Retina (tissue), 1 donor: ENCODE measurements around the gene PAK1.
"Not testable (repeated sequence)": the region's sequence is repeated elsewhere in the genome, so short reads cannot be mapped to it uniquely, and the experiment has no call there.

ENCODE experiments used
- DNase-seq: peaks from one replicate; pipeline ENCODE4 v3.0.0-alpha.2; 2016

The PAK1 gene

DNA sequence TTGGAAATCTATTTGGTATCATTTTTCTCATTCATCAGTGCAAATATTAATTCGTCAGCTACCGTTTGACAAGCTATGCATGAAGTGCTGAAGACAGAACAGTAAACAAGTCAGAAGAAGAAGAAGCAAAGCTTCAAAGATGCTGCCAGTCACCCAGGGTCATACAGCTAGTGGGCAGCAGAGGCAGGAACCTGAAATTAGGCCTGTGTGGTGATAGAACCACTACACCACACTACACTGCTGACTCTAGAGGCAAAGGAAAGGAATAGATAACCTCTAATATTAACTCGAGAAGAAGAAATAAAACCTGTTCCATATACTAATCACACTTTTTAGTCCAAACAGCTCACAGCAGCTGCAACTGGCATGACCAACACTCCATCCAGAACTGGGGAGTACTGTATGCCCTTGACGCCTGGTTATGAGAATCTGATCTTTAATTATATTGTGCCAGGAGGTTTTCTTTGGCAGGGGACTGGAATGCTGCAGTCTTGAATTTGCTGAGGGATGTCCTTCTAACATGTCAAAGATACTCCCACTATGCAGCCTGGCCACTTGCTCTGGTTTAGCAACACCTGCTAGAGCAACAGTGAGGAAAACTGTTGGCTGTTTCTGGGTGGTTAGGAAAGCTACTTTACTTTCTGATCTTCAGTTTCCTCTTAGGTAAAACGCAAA is 73.0 kb downstream of the PAK1 start:
- DNase-seq: no peak

DNA sequence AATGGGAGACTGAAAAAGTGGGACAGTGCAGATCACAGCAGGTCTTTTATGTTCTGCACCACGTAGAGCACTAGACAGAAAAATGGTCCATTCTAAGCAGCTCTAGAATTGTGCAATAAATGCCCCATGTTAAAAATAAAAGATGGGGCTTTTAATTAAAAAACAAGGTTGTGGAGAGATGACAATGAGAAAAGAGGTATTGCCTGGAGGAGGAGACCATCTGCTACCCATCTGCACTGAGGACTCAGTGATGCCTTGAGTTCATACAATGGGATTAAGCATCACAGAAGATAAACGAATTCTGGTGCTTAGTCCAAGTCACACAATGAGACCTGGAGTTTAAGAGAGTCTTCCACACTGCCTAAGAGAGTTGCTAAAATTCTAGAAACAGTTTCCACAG is 73.6 kb downstream of the PAK1 start:
- DNase-seq: no peak

DNA sequence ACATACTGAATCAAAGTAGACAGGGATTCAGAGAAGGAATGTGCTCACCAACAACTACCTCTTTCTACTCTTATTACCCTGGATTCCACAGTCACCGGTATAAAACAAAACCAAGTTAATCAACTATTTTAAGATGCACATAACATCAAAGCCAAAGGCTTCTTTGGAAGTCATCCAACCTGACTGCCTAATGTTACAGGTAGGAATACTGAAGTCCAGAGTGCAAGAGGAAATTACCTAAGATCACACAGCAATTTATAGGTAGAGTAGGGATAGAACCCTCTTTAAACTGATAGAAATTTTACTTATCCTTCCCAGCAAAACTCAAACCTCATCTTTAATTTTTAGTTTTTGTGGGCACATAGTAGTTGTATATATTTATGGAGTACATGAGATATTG is 76.3 kb downstream of the PAK1 start:
- DNase-seq: no peak

DNA sequence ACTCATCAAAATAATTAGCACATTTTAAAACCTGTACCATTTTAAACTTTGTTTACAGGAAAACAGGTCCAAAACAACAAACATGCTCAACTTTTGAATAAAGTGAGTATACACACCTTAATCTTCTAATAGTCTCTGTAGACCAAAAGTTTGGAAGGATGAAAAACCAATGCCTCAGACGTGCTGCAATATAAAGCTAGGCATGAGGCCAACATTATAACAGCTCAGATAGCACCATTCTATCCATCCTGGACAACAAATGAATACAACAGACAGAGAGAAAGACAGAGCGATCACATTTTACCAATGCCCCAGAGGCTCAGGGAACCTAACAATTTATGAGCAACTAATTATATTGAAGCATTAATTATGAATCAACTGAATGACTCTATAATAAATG is 77.0 kb downstream of the PAK1 start:
- DNase-seq: no peak

DNA sequence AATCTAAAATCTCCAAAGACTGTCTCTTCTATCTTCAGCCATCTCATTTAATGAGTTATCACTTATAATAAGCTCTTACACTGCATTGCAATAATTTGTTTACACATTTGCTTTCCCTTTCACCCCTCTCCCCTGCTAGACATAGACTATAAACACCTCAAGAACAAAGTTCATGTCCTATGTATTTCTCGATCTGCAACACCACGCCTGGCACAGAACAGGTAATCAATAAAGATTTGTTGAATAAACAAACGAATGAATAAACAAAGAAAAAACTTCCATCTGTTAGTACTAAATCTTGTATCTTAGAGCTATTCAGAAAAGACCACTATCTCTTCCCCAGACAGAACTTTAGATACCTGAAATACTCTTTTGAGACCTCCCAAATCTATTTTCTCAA is 77.6 kb downstream of the PAK1 start:
- no peak for DNase-seq

DNA sequence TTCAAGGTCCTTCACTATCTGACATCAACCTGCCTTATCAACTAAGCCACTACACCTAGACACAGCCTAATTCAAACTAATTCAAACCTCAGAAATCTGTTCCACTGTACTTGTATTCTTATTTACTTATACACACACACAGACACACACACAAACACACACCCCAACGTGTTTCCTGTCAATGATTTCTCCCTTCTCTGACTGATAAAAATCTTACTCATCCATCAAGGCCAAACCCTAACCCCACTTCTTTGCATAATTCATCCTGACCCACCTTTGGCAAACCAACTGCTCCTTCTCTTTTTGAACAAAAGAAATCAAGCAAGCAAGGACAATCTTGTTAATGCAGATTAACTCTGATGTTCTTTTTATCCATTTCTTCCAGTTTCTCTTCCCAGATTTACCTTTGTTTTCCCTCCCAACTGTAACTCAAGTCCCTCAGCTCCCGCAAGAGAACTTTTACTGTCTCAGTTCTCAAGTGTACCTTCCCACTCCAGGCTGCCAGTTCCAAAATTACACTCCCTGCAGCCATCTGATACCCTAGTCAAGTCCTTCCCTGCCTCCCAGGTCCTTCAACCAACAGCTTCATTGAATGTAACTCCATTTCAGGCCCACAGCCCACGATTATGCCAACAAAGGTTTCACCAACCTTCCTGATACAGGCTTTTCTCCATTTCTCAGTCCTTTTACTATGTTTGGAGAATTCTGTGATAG is 78.3 kb downstream of the PAK1 start:
- DNase-seq: no peak

DNA sequence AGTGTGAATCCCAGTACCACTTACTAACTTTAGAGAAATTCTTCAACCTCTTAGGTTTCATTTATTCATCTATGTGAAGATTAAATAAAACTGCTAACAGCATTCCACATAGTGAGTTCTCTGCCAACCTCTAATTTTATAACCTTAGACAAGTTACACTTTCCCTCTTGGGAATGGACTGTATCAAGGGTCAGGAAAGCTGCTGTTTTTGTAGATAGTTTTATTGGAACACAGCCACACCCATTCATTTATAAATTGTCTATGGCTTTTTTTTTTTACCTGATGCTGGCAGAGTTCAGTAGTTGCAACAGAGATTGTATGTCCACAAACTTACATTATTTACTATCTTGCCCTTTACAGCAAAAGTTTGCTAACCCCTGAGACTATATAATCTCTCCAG is 81.1 kb downstream of the PAK1 start:
- no peak for DNase-seq

DNA sequence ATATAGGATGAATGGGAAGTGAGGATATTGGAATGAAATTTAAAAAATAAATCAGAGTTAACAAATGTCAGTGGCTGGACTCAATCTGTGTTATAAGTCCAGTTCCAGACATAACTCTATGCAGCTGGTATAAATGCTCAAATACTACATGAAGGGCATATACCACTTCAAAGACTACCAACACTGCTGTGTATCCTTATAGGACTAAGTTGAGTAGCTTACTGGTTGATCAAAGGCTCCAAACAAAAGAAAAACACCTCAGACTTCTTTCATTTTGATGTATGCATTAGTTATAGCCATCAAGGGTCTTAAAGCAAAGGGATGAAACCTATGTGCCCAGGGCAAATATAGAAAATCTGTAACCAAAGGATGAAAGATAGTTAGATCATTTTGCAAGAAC is 86.2 kb downstream of the PAK1 start:
- DNase-seq: no peak

DNA sequence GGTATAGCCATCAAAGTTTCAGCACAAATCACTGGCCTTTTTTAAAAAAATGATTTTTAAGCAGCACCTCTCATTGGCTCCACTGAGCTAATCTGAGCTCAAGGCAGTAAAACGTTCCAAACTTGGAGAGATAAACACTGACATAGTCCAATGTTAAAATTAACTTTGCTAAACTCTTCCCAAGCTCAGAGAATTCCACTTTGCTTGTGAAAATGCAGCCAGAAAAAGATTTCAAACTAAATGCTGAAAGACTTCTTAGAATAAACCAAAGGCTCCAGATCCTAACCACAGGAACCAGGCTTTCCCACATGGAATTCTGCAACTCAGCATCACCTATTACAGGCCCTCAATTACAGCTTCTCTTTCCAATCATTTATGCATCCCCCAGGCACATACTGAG is 87.7 kb downstream of the PAK1 start:
- DNase-seq: no peak

DNA sequence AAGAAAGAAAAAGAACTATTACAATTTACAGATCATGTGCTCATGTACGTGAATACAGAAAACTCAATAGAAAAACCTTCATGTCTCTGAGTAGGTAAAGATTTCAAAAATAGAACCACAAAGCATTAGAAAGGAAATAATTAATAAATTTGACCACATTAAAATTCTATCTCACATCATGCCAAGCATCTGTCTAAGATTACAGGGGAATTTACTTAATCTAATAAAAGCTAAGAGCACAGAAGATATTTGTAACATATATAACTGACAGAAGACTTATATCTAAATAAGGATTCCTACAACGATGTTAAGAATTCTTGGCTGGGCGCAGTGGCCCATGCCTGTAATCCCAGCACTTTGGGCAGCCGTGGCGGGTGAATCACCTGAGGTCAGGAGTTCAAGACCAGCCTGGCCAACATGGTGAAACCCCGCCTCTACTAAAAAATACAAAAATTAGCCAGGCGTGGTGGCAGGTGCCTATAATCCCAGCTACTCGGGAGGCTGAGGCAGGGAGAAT is 88.6 kb downstream of the PAK1 start:
- DNase-seq: not testable (repeated sequence)

DNA sequence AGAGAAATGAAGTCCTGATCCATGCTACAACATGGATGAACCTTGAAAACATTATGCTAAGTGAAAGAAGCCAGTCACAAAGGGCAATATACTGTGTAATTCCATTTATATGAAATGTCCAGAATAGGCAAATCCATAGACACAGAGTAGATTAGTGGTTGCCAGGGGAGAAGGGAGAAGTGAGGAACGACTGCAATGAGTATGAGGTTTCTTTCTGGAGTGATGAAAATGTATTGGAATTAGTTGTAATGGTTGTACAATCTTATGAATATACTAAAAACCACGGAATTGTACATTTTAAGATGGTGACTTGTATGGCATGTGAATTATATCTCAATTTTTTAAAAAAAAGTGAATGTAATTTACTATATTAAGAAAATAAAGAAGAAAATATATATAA is 89.3 kb downstream of the PAK1 start:
- no peak for DNase-seq

DNA sequence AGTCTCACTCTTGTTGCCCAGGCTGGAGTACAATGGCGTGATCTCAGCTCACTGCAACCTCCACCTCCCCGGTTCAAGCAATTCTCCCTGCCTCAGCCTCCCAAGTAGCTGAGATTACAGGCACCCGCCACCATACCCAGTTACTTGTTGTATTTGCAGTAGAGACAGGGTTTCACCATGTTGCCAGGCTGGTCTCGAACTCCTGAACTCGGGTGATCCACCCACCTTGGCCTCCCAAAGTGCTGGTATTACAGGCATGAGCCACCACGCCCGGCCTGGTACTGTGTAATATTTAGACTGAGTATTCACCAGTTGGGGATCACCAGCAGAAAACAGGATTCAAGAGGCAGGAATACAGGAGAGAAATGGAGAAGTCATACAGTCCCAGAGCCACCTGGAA is 90.5 kb downstream of the PAK1 start:
- DNase-seq: not testable (repeated sequence)

DNA sequence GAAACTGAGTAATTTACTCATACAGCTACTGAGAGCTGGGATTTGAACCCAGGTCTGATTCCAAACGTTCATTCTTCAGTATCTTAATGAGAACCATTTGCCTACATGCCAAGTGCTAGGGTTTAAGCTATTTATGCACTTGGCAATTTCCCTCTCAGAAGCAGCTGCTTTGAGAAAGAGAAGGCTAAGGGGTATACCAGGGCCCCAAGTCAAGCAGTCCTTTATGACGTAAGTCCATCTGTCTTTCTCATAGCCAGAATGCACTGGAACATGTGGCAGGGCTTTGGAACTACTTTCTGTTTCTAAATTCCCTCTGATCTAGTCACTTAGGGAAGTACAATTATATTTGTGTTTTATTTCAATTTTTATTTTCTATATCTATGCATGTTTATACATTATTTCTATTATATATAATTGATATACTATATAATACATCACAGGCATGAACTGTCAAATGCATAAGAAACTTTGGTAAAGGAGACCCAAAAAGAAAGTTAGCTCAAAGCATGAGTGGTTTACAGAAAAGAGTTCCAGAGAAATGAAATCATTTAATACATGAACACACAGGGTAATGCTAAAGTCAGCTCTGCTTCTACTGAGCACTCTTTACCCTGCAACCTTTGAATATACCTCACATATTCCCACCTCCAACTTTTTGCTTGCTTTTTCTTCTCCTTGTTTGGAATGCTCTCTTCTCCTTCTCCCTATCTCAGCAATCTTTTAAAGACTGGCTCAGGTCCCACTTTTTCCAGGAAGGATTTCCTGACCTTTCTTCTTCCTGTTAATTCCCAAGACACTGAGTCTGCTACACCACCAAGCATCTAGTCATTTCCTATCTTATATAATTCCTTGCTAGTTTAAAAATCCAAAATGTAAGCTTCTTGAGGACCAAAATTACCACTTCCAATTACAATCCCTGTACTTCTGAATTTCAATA is 91.9 kb downstream of the PAK1 start:
- no peak for DNase-seq

DNA sequence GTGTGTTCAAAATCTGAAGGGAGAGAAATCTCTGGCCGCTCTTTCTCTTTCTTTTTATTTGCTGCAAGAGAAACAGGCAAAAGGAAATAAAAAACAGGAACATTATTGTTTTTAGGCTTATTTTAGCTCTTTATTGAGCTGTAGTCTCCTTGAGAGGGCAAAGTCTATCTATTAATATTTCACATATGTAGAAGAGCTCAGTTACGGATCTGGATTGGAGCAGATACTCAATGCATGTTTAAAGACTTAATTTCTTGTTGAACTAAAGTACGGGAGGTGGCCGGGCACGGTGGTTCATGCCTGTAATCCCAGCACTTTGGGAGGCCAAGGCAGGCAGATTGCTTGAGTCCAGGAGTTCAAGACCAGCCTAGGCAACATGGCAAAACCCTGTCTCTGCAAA is 94.0 kb downstream of the PAK1 start:
- no peak for DNase-seq

DNA sequence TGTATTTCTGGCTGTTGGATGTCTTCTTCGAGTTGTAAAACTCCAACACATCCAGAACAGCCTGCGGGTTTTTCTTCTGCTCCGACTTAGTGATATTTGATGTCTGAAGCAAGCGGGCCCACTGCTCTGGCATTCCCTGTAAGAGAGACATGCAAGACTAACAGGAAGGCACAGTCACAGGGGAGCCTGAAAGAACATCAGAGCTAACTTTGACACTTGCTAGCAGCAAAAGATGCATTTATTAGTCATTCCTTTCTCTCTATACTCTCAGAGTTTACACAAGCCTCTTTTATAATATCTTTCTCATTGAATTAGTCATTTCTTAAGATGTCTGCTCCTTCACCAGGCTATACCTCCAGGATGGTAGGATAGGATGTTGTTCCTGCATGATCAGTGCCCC is 94.6 kb downstream of the PAK1 start:
- DNase-seq: no peak

DNA sequence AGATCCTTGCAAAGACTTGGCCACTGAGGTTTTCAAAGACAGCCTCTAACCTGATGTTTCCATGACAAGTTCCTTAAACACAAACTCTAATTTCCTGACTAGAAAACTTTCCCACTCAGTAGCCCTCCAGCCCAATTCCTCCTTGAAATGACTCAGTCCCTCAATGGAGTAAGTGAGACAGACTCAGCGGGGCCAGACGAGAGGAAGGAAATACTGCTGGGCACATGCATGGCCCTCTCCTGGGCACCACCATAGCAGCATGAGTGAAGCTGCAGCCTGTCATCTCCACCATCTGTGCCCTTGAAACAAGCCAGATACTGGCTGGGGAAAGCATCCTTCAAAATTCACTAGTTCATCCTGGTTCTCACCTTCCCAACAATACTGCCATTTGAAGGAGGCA is 96.2 kb downstream of the PAK1 start:
- no peak for DNase-seq

DNA sequence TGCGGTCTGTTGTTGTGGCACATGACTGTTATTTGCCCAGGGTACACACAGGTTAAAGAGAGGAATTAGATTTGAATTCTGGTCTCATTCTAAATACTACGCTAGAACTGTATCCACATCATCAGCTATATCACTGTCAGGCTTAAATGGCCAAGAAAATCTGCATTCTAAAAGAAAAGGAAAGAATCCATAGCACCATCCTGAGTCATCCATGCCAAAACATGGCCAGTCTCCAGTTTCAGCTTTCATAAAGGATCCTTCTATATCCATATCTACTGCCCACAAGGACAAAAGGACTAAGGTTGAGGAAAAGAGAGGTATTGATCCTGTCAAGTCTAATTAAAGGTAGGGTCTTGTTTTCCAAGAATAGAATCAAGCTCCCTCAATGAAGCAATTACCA is 98.8 kb downstream of the PAK1 start:
- DNase-seq: no peak

DNA sequence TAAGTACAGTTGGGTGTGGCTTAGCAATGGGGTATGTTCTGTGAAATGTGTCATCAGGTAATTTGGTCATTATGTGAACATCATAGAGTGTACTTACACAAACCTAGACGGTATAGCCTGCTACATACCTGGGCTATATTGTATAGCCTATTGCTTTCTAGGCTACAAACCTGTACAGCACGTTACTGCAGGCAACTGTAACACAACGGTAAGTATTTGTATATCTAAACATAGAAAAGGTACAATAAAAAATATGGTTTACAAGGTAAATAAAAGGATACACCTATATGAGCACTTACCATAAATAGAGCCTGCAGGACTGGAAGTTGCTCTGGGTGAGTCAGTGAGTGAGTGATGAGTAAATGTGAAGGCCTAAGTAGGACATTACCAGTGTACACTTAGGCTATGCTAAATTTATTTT is 99.3 kb downstream of the PAK1 start:
- DNase-seq: no peak

DNA sequence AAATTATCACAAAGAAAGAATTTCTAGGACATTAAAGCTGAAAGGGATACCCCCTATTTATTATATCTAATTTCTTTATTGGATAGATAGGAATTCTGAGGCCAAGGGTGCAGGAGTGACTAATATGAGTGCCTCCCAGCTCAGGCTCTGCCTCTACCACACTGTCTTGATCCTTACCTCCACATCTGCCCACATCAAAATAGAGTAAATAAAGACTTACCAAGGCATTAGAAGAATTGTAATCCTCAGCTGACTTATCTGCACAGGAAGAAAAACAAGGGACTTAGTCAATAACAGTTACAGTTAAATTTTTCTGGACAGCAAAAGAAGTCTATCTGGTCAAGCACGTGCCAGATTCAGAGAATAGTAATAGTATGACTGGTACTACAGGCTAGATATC is 99.8 kb downstream of the PAK1 start:
- DNase-seq: no peak

DNA sequence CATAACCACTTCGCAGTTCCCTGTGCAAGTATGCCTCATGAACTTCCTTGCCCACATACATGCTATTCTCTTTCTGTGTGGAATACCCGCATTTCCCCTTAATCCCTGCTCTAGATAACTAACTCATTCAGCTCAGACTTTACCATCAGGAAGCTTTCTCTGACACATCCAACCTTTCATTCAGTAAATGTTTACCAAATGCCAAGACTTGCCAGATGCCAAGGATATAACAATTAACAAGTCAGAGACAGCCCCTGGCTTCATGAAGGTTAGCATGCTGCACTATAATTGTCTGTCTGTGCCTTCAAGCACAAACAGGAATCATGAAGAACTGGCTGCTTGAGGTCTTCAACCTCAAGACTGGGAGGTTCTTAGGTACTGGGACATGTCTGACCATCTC is 101.2 kb downstream of the PAK1 start:
- no peak for DNase-seq

DNA sequence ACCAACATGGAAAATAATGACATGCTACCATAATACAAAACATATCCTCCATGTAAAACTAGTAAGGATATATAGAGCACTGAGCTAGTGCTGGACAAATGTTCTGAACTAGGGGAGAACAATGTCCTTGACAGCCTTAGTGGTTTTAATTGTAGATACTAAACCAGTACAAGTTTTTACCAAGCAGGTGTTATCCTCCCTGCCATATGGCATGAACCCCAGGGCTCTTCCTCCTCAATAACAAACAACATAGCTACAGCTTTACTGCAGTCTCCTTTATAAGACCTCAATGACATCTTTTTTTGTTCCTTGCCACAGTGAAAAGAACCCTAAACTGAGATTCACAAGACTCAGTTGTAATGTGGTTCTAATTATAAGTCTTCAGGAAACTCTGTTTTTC is 102.2 kb downstream of the PAK1 start:
- DNase-seq: no peak

DNA sequence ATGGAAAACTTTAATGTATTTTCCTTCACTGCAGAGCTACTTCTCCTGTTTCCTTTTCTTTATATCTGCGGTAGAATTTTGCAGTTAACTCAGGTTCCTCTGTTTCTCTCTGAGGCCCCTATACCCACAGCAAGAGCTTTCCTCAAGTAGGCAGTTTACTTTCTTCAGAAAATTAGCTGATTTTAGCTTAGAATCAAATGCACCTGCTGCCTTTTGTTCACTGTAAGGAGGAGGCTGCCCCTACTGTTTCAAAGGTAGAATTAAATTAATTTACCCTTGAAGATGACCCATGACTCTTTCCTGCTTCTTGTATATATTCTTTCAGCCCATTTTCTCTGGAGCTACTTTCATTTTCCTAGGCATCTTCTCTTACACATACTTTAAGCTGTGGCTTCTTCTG is 103.7 kb downstream of the PAK1 start:
- DNase-seq: no peak

DNA sequence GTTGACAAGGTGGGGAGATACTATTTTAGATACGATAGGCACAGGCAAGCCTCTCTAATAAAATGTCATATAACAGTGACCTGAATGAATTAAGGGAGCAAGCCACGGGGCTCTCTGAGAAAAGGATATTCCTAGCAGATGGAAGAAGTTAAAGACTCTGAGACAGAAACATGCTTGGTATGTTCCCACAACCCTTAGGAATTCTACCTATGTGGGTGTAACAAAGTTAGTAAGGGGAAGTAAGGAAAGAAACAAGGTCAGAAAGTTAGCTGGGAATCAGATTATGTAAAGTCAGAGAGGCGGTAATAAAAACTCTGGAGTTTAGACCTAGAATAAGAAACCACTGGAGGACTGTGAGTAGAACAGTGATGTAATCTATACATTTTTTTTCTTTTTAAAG is 112.7 kb downstream of the PAK1 start:
- no peak for DNase-seq

DNA sequence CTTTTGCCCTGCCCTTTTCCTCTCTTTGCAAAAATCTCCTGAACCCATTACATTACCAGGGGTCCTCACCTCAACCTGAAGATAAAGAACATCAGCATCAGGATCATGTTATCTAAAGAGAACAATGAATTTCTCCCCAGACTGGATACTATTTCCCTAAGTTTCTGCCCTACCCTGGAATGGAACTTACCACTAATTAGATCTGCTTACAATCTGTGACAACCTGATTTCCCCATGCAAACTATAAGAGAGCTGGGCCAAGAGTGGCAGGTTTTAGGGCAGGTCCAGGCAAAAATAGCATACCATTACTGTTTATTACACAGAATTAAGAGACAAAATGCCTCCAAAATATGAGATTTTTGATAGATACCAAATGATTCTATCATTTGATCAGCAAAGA is 114.4 kb downstream of the PAK1 start:
- DNase-seq: no peak
